Measurements from ENCODE around the gene ADAMTS3.

- TF ChIP-seq CTCF (IDR thresholded peaks at IDR 0.05; ENCODE audit: extremely low read depth in 1 of 2, insufficient read depth in 1 of 2, low read depth in 1 of 2, low read length in 2 of 2): no peak
- TF ChIP-seq, protein P1, sequence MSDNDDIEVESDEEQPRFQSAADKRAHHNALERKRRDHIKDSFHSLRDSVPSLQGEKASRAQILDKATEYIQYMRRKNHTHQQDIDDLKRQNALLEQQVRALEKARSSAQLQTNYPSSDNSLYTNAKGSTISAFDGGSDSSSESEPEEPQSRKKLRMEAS (IDR thresholded peaks at IDR 0.05; ENCODE audit: insufficient read depth, insufficient read length): no peak
- TF ChIP-seq EZH2 (IDR thresholded peaks at IDR 0.05; ENCODE audit: borderline replicate concordance, low read depth, low read length, severe bottlenecking): no peak
- no peak for TF ChIP-seq MYC (IDR thresholded peaks at IDR 0.05; ENCODE audit: low read depth, low read length)
- TF ChIP-seq POLR2AphosphoS5 (IDR thresholded peaks at IDR 0.05; ENCODE audit: insufficient read depth, low read depth, low read length): no peak
- TF ChIP-seq POLR2A (IDR thresholded peaks at IDR 0.05; ENCODE audit: low read depth, low read length): no peak
- no peak for TF ChIP-seq JUN (IDR thresholded peaks at IDR 0.05; ENCODE audit: borderline replicate concordance, insufficient read depth, insufficient read length, low read depth)
Measured at GRCh38 chr4:72290737-72291136, 278.3 kb downstream of the ADAMTS3 start.
